ENCODE results near the gene FAM135A.
"Not testable (repeated sequence)": the region's sequence is repeated elsewhere in the genome, so short reads cannot be mapped to it uniquely, and the experiment has no call there.

The FAM135A gene

DNA sequence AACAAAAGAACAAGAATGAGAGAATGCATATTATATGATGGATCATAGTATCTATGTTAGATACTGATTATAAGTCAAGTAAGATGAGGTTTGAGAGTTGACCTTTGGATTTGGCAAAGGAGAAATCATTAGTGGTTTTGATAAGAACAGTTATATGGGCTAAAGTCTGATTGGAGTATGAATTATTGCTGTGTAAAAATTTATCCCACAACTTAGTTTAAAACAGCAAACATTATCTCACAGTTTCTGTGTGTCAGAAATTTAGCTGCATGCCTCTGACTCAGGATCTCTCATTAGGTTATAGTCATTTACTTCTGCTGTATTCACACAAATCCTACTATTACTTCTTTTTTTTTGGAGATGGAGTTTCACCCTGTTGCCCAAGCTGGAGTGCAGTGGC, 56.7 kb downstream of the FAM135A start:
- DNase-seq, result no peak

DNA sequence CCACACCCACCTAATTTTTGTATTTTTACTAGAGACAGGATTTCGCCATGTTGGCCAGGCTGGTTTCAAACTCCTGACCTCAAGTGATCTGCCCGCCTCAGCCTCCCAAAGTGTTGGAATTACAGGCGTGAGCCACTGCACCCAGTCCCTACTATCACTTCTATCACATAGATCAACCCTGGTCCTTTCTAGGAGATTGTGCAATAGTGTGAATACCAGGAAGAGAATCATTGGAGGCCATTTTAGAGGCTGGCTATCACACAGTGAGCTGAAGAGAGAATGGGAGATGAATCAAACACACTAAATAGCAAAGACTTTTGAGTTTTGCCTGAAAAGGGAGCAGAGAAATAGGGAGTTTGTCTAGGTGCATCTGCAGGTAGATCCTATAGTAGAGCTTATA, 57.2 kb downstream of the FAM135A start:
- DNase-seq, result not testable (repeated sequence)

DNA sequence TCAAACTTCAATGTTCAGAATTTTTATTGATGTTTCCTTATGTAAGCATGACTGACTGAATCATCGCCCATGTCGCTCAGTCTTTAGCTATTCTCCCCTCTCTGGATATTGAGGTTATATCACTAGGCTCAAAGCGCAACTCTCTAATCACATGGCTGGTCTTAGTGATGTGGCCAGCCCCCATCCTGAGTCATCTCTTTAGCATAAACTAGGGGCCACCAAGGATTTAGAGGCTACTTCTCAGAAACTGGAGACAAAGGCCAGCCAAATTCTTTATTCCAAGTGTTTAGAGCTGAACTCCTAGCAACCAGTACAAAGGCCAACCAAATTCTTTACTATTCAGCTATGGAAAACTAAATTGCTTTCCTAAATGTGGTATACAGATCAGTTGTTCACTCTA, 61.4 kb downstream of the FAM135A start:
- no peak for DNase-seq

DNA sequence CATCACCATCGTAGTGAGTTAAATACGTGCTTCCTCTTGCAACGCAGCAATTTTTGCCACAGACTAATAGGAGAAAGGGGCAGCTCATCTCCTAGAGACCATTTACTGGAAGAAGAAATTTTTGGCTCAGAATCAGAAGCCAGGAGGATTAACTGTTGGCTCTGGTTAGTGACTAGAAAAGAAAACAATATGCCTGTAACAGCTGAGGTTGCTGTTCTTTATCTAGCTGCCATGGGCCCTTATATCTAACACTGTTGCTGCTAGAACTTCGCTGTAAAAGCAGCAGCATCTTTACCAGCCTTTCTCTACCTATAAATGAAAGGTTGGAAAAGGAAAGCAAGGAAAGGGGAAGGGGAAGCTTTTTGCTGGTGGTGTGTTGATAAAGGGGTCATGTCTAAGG, 65.9 kb downstream of the FAM135A start:
- DNase-seq, result peak; percentile 29 to 42

DNA sequence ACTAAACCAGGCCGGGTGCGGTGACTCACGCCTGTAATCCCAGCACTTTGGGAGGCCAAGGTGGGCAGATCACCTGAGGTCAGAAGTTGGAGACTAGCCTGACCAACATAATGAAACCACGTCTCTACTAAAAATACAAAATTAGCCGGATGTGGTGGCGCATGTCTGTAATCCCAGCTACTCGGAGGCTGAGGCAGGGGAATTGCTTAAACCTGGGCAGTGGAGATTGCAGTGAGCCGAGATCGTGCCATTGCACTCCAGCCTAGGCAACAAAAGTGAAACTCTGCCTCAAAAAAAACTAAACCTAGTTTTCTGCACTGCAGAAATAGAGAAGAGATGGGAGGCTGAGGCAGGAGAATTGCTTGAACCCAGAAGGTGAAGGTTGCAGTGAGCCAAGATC, 73.3 kb downstream of the FAM135A start:
- DNase-seq, result not testable (repeated sequence)

DNA sequence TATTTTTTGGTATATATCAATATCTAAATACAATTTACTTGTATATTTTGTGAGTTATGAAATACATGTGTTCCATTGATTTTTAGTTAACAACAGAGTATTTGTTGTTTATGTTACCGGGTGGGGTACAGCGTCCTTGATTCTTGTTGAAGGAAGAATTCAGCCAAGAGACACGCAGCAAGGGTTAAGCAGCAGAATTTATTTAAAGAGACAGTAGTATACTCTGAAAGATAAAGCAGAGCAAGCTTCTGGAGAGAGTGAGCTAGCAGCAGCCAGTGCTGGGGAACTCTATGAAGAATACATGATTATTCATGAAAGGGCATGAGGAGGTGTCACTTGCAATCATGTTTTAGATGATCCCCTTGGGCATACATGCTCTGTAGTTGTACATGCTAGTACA, 76.1 kb downstream of the FAM135A start:
- DNase-seq, result no peak

DNA sequence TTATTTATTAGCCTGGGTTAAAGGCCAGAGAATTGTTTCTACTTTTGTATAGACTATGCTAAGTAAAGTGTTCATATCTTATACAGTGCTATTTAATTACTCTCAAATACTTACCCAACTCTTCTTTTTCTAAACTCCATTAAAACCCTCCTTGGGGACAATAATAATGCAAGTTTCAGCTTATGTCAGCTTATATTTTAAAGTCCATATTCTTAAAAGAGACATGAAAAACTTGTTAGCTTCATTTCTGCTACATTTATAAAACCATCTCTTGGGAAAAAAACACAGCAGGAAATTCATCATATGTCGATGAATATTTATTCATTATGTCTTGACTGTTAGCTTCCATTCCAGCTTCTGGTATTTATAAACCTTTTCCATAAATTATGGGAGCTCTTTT, 81.5 kb downstream of the FAM135A start:
- DNase-seq, result no peak

DNA sequence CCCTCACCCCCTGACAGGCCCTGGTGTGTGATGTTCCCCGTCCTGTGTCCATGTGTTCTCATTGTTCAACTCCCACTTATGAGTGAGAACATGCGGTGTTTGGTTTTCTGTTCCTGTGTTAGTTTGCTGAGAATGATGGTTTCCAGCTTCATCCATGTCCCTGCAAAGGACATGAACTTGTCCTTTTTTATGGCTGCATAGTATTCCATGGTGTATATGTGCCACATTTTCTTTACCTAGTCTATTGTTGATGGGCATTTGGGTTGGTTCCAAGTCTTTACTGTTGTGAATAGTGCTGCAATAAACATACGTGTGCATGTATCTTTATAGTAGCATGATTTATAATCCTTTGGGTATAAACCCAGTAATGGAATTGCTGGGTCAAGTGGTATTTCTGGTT, 82.5 kb downstream of the FAM135A start:
- DNase-seq, result not testable (repeated sequence)

DNA sequence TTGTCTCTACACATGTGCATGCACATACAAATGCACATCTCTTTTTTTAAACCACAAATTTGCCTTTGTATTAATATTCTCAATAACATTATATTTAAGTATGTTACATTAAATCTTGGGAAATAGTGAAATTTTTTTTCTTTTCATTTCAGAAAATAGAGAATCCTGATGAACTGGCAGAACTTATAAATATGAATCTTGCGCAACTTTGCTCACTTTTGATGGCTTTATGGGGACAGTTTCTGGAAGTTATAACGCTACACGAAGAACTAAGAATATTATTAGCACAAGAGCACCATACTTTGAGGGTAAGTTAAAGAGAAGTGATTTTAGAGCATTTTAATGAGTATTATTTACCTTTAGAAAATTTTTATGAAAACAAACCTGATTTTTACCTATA, 89.2 kb downstream of the FAM135A start:
- no peak for DNase-seq

DNA sequence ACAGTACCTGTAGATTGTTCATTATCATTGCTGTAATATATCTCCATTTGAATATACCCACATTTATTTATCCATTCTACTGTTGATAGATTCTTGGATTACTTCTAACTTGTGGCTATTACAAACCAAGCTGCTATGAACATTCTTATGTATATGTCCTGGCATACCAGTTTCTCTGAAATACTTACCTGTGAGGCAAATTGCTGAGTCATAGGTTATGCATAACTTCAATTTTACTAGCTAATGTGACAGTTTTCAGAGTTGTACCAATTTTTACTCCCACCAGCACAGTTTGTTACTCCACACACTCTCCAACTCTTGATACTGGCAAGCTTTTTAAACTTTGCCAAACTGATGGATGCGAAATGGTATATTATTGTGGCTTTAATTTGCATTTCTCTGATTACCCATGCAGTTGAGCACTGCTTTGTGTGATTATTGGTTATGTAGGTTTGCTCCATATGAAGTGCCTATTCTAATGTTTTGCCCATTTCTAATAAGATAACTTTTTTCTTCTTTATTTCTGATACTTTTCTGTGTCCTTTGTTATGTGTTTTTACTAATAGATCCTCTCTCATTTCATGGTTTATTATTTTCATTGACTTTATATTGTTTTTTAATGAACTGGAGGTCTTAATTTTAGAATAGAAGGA, 90.6 kb downstream of the FAM135A start:
- DNase-seq, result no peak

DNA sequence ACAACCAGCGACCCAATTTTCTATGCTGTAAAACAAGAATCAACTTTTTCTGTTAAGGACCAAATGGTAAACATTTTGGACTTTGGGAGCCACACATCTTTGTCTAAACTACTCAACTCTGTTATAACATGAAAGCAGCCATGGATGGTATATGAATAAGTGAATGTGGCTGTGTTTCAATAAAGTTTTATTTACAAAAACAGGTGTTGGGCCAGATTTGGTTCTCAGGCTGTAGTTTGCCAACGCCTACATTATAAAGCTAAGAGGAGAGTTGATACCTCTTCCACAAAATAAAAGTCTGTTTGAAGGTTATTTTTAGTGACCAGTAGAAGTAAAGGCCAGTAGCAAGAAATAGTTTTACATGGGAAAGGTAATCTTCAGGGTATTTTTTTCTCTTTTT, 93.0 kb downstream of the FAM135A start:
- DNase-seq, result no peak

DNA sequence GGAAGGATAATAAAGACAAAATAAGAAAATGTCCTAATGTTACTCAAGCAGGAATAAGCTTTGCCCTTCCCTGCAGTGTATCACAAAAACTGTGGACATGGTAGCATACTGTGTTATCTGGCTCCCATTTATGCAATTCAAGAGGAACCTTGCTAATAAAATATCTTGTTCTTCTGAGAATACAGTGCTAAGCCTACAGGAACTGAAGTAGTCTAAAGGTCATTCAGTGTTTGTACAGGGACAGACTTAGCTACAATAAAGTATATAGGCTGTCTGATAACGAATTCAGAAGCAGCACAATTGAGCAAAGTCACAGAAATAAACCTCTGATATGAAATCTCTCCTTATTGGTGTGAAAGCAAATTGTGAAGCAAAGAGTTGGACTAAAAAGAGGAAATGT, 93.9 kb downstream of the FAM135A start:
- no peak for DNase-seq

DNA sequence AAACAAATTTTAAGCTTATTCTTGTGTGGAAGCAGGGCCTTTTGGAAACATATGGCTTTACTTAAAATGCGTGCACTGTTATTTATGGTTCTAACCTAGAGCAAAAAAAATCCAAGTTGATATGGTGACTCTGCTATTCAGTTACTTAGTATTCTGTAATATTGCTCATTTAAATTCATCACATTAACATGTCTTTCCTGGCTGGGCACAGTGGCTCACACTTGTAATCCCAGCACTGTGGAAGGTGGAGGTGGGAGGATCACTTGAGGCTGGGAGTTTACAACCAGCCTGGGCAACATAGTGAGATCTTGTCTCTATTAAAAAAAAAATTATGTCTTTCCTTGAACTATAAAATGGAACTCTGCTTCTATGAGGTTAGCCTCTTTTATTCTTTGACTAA, 95.6 kb downstream of the FAM135A start:
- no peak for DNase-seq

DNA sequence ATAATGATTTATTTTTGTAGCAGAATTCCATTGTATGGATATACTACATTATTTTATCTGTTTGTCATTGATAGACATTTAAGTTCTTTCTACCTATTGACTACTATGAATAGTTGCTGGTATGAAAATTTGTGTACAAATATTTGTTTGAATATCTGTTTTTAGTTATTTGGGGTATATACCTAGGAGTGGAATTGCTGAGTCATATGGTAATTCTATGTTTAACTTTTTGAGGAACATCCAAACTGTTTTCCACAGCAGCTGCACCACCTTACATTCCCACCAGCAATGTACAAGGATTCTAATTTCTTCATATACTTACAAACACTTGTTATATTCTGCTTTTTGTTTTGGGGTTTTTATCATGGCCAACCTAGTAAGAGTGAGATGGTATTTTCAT, 97.3 kb downstream of the FAM135A start:
- no peak for DNase-seq

DNA sequence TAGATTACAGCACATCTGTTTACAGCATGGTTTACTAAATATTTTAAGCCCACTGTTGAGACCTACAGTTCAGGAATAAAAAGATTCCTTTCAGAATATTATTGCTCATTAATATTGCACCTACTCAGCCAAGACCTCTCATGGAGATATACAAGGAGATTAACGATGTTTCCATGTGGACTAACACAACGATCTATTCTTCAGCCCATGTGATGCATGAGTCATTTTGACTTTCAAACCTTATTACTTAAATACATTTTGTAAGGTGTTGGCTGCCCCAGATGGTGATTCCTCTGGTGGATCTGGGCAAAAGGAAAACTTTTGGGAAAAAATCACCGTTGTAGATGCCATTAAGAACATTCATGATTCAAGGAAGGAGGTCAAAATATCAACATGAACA, 105.4 kb downstream of the FAM135A start:
- no peak for DNase-seq

DNA sequence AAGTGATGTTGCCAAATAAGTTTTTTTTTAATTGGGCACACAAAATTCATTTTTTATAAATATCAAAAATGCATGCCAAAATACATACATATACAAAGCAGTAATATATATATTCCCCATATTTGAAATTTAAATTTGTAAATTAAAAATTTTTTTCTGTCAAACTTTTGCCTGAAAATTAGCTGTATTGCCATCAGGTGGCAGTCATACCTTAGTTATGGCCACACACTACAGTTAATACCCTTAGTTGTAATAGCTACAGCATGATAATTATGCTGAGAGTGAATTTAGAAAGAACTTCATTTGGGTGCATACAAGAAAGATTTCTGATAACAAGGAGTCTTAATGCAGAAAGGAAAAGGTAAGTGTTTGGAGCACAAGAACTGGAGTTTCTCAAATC, 107.3 kb downstream of the FAM135A start:
- DNase-seq, result peak; percentile 1 to 7

DNA sequence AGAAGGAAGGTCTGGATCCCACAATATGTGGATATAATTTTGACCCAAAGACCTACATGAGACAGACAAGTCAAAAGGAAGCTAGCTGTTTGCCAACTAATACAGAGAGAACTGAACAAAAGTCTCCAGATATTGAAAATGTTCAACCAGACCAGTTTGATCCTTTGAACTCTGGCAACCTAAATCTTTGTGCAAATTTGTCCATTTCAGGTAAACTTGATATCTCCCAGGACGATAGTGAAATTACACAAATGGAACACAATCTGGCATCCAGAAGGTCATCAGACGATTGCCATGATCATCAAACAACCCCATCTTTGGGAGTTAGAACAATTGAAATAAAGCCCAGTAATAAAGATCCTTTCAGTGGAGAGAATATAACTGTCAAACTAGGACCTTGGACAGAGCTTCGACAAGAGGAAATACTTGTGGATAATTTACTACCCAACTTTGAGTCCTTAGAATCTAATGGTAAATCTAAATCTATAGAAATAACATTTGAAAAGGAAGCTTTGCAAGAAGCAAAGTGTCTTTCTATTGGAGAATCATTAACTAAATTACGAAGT, 111.5 kb downstream of the FAM135A start:
- DNase-seq, result no peak

DNA sequence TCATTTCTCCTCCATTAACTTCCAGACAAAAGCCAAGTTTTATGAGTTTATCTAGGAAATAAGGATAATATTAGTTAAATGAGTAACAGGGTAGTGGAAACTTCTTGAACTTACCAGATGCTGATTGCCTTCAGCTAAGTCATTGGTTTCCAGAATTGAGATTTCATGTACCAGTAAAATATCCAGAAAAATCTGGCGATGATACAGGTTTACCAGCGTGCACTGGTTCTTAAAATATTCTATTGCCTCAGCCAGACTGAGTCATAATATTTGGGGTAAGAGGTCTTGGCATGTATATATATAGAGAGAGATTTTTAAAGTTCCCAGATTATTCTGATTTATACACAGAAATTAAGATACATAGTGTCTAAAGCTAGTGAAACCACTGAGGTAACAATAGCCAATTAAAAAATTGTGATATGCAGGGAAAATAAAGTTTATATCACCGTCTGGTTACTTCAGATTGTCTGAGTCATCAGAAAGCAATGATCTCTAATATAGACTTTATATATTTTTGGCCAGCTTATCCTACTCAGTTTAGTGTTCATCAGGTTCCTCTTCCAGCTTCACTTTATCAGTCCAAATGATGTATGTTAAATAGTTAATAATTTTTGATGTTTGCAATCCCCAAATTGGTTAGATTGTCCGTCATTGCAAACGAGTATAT, 113.9 kb downstream of the FAM135A start:
- no peak for DNase-seq

DNA sequence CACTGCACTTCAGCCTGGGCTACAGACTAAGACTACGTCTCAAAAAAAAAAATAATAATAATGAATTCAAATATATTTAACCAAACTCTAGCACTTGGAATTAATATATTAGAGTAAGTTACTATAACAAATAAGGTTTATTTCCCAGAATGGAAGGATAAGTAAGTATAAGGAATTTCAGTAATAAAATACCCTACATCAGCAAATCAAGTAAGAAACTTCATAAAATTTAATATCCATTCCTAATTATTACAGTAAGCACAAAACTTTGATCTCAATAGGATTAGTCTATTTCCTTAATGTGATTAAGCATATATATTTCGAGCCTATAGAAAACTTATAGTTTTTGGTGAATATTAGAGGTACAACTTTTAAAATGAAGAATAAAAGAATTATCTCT, 116.7 kb downstream of the FAM135A start:
- no peak for DNase-seq

DNA sequence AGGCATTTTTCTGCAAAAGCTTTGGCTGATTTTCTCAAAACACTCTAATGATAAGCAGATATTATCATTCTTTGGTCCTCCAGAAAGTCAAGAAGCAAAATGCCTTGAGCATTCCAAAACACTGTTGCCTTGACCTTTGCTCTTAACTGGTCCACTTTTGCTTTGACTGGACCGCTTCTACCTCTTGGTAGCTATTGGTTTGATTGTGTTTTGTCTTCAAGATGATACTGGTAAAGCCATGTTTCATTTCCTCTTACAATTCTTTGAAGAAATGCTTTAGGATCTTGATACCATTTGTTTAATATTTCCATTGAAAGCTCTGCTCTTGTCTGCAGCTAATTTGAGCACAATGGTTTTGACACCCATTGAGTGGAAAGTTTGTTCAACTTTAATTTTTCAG, 117.8 kb downstream of the FAM135A start:
- no peak for DNase-seq

DNA sequence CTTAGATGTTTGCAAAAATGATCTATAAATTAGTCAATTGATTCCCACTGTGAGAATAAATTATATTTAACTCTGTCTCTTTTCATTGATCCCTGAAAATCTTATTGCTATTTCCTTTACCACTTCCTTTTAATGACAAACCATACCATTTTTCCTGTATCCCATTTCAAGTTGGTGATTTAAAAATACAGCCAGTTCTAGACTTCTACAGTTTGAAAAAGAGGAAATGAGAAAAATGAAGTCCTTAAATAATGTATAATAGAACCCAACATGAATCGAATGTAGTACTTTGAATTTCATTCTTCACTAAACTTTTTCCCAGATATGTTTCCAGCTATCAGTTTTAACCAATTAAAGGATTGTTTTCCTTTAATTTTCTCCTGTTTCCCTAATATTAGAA, 124.0 kb downstream of the FAM135A start:
- no peak for DNase-seq

DNA sequence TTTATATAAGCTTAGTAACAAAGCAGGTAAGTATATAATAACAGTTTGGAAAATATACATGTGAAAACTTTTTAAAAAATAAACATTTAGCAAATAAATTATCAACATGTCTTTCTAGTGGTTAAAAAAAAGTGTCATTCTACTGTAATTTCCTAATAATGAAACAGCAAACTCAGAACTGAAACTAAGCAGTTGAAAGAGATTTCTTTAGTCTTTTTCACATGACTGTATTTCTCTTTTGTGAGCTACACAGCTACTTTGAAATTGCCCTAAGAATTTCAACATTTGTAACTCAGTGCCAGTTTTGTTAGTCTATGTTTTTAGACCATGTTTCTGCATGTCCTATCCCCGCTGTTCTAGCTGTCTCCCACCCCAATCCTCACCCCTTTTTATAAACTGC, 125.1 kb downstream of the FAM135A start:
- no peak for DNase-seq

DNA sequence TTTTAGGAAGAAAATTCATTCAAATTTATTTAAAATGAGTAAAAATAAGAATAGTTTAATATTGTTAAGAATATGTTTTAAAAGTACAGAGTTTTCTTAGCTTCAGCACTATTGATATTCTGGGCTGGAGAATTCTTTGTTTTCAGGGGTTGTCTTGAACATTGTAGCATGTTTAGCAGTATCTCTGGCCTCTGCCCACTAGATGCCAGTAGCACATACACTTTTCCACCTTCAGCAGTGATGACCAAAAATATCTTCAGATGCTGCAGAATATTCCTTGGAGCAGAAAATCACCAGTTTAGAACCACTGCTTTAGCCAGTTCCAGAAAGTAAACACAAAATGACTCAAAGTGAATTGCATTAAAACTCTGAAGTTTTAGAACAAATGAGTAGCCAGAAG, 134.0 kb downstream of the FAM135A start:
- DNase-seq, result no peak

DNA sequence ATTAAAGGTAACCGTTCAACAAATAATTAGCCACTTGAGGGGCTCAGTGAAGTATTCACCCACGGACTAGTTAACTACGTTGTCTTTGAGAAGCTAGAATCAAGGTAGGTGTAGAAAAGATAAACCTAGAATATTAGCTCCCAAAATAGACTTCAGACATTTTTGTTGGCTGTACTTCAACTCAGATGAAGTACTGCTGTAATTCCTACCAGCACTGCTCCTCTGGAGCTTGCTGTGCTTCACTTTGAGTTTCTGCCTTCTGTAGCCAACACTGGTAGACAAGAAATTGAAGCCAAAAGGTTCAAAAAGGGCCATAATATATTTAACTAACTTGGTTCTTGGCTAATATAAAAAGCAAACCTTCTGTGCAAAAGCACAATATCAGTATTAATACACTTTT, 134.6 kb downstream of the FAM135A start:
- no peak for DNase-seq

DNA sequence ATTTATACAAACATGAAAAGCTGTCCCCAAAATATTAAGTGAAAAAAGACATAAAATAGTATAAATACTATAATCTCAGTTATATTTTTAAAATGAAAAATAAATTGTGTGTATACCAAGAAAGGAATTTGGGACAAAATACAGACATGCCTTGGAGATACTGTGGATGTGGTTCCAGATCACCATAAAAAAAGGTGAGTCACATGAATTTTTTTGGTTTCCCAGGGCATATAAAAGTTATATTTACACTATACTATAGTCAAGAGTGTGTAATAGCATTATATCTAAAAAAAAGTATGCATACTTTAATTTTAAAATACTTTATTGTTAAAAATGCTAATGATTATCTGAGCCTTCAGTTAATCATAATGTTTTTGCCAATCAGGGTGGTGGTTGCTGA, 136.0 kb downstream of the FAM135A start:
- DNase-seq, result no peak

All from SHP77 (cell line).